H1 (cell line): ENCODE results near the gene TNIP1. TPM values are rescaled to one million over a fixed set of nuclear protein-coding genes. Genes with fewer than 3 reads are reported as not detected.

Experiments used
- CTCF ChIA-PET: fragments of 300-600 bp; sonication (Branson Sonifier 250); formaldehyde crosslinking; loops from one replicate; lab custom pipeline; 2021; ENCODE audit not compliant: partially characterized antibody; lab: Charles Lee
- POLR2A ChIA-PET: fragments of 300-600 bp; sonication (Branson Sonifier 250); formaldehyde crosslinking; loops from one replicate; lab custom pipeline; 2021; ENCODE audit warnings: inconsistent platforms; ENCODE audit not compliant: partially characterized antibody; lab: Charles Lee
- DNase-seq, 2 experiments: peaks; one replicate each; pipeline versions ENCODE4 v3.0.0 to v3.0.0-alpha.2; 2010 to 2022; ENCODE audit warnings: low spot score in 2 of 2, low read depth in 1 of 2, mixed read lengths in 1 of 2
- FAIRE-seq: peaks from 2 replicates; lab custom pipeline; 2011; peaks lifted over from hg19 to GRCh38; lab: Jason Lieb, UNC
- H2AFZ ChIP-seq: 2 replicates; pipeline ENCODE4 v1.8.1; 2012; ENCODE audit warnings: low read length, inconsistent platforms
- H2AK5ac ChIP-seq: 2 replicates; pipeline ENCODE4 v1.6.1; 2013; ENCODE audit warnings: low read depth, low read length
- H2BK120ac ChIP-seq: replicated peaks from 2 replicates; pipeline ENCODE3; 2013; ENCODE audit warnings: low read depth, low read length, inconsistent platforms
- H2BK12ac ChIP-seq: 2 replicates; pipeline ENCODE4 v1.6.1; 2013; ENCODE audit warnings: low read depth, low read length
- H2BK15ac ChIP-seq: 2 replicates; pipeline ENCODE4 v1.6.1; 2013; ENCODE audit warnings: low read length
- H2BK20ac ChIP-seq: 2 replicates; pipeline ENCODE4 v1.6.1; 2013; ENCODE audit warnings: low read length
- H2BK5ac ChIP-seq: 2 replicates; pipeline ENCODE4 v1.6.1; 2013; ENCODE audit warnings: low read depth, low read length
- H3K14ac ChIP-seq: 2 replicates; pipeline ENCODE4 v1.6.1; 2013; ENCODE audit warnings: inconsistent platforms; ENCODE audit not compliant: insufficient read length
- H3K18ac ChIP-seq: 2 replicates; pipeline ENCODE4 v1.6.1; 2013; ENCODE audit warnings: low read length; ENCODE audit errors: extremely low read depth
- H3K23ac ChIP-seq: 2 replicates; pipeline ENCODE4 v1.6.1; 2013; ENCODE audit warnings: inconsistent platforms; ENCODE audit not compliant: insufficient read length
- H3K23me2 ChIP-seq: 2 replicates; pipeline ENCODE4 v1.6.1; 2013; ENCODE audit warnings: low read depth, low read length
- H3K27ac ChIP-seq: 2 replicates; pipeline ENCODE4 v1.6.1; 2011; ENCODE audit warnings: low read depth, low read length, inconsistent platforms
- H3K27me3 ChIP-seq, 4 experiments: replicated peaks in 1 of 4; 1 replicate in 1 of 4; 2 replicates in 3 of 4; pipeline versions ENCODE4 v1.6.1 to v1.8.1; 2011 to 2013; ENCODE audit warnings: low read length in 3 of 4, mild to moderate bottlenecking in 3 of 4, inconsistent platforms in 2 of 4, mixed read lengths in 2 of 4, moderate library complexity in 1 of 4; ENCODE audit not compliant: control insufficient read depth in 3 of 4, insufficient read depth in 3 of 4; ENCODE audit errors: extremely low read depth in 1 of 4
- H3K36me3 ChIP-seq, 4 experiments: 2 replicates each; pipeline versions ENCODE4 v1.6.1 to v1.8.1; 2011 to 2013; ENCODE audit warnings: mild to moderate bottlenecking in 4 of 4, low read length in 3 of 4, moderate library complexity in 2 of 4, control low read depth in 1 of 4, inconsistent platforms in 1 of 4; ENCODE audit not compliant: insufficient read depth in 4 of 4, control insufficient read depth in 2 of 4
- H3K4ac ChIP-seq: replicated peaks from 2 replicates; pipeline ENCODE3; 2013; ENCODE audit warnings: low read length, low read depth, mixed read lengths, inconsistent platforms; ENCODE audit not compliant: insufficient read length
- H3K4me1 ChIP-seq, 4 experiments: replicated peaks in 1 of 4; 1 replicate in 1 of 4; 2 replicates in 3 of 4; pipeline versions ENCODE4 v1.6.1 to v1.8.1; 2011 to 2013; ENCODE audit warnings: low read length in 3 of 4, inconsistent platforms in 2 of 4, mixed read lengths in 1 of 4; ENCODE audit not compliant: insufficient read depth in 4 of 4, control insufficient read depth in 3 of 4
- H3K4me2 ChIP-seq, 2 experiments: 2 replicates each; pipeline versions ENCODE4 v1.6.1 to v1.8.1; 2011 to 2013; ENCODE audit warnings: low read depth in 2 of 2, low read length in 2 of 2, control low read depth in 1 of 2, inconsistent platforms in 1 of 2, mild to moderate bottlenecking in 1 of 2; ENCODE audit not compliant: insufficient read depth in 1 of 2
- H3K4me3 ChIP-seq, 4 experiments: fragments of 200-600, 300-600 bp in 1 of 4; sonication (generic), shearing (Covaris generic), sonication (Bioruptor Twin) in 1 of 4; 2 replicates each; pipeline versions ENCODE4 v1.5.1 to v1.8.1; 2011 to 2016; ENCODE audit warnings: low read length in 4 of 4, low read depth in 3 of 4, control low read depth in 2 of 4, inconsistent platforms in 2 of 4, mild to moderate bottlenecking in 2 of 4, mixed read lengths in 1 of 4, moderate library complexity in 1 of 4; ENCODE audit not compliant: insufficient read depth in 2 of 4; ENCODE audit errors: extremely low read depth in 1 of 4
- H3K56ac ChIP-seq: replicated peaks from 2 replicates; pipeline ENCODE3; 2013; ENCODE audit warnings: low read depth, mild to moderate bottlenecking, mixed read lengths, low read length, inconsistent platforms; ENCODE audit not compliant: insufficient read length
- H3K79me1 ChIP-seq: 2 replicates; pipeline ENCODE4 v1.6.1; 2013; ENCODE audit warnings: low read depth, low read length, control low read depth
- H3K79me2 ChIP-seq, 2 experiments: 2 replicates each; pipeline versions ENCODE4 v1.6.1 to v1.8.1; 2012 to 2013; ENCODE audit warnings: low read length in 2 of 2, mild to moderate bottlenecking in 2 of 2, inconsistent platforms in 1 of 2; ENCODE audit not compliant: insufficient read depth in 2 of 2, control insufficient read depth in 1 of 2
- H3K9ac ChIP-seq, 4 experiments: replicated peaks in 1 of 4; 1 replicate in 1 of 4; 2 replicates in 3 of 4; pipeline versions ENCODE4 v1.6.1 to v1.8.1; 2011 to 2013; ENCODE audit warnings: low read depth in 3 of 4, low read length in 3 of 4, control low read depth in 2 of 4, mild to moderate bottlenecking in 2 of 4, moderate library complexity in 2 of 4, inconsistent platforms in 1 of 4; ENCODE audit errors: extremely low read depth in 1 of 4
- H3K9me3 ChIP-seq, 2 experiments: 2 replicates each; pipeline versions ENCODE4 v1.6.1 to v1.8.1; 2012 to 2013; ENCODE audit warnings: mild to moderate bottlenecking in 2 of 2, moderate library complexity in 2 of 2, control low read depth in 1 of 2, inconsistent platforms in 1 of 2, low read depth in 1 of 2, low read length in 1 of 2, mixed read lengths in 1 of 2; ENCODE audit not compliant: insufficient read depth in 2 of 2
- H4K20me1 ChIP-seq, 2 experiments: replicated peaks in 1 of 2; 2 replicates each; pipeline versions ENCODE3 to v1.8.1; 2011 to 2013; ENCODE audit warnings: inconsistent platforms in 2 of 2, low read length in 2 of 2, mild to moderate bottlenecking in 1 of 2; ENCODE audit not compliant: insufficient read depth in 2 of 2, control insufficient read depth in 1 of 2
- H4K5ac ChIP-seq: 2 replicates; pipeline ENCODE4 v1.6.1; 2013; ENCODE audit warnings: low read length, low read depth, mixed read lengths, inconsistent platforms; ENCODE audit not compliant: insufficient read length
- H4K8ac ChIP-seq: 2 replicates; pipeline ENCODE4 v1.8.0; 2013; ENCODE audit warnings: mild to moderate bottlenecking, moderate library complexity, low read length, inconsistent platforms; ENCODE audit not compliant: insufficient read depth; ENCODE audit errors: extremely low read depth
- H4K91ac ChIP-seq: replicated peaks from 2 replicates; pipeline ENCODE3; 2013; ENCODE audit warnings: low read length, mixed read lengths, inconsistent platforms; ENCODE audit not compliant: insufficient read length
- BACH1 ChIP-seq: IDR thresholded peaks from 2 replicates; pipeline ENCODE4 v1.6.1; 2012; ENCODE audit warnings: low read length, improper control_type of control experiment
- BRCA1 ChIP-seq: IDR thresholded peaks from 2 replicates; pipeline ENCODE4 v1.6.1; 2012; ENCODE audit warnings: low read depth, low read length, improper control_type of control experiment
- HDAC2 ChIP-seq, 2 experiments: fragments of 300-600 bp in 1 of 2; sonication (generic) in 1 of 2; IDR thresholded peaks; 2 replicates each; pipeline ENCODE4 v1.6.1; 2011 to 2012; ENCODE audit warnings: low read depth in 2 of 2, low read length in 2 of 2, mild to moderate bottlenecking in 2 of 2, moderate library complexity in 2 of 2, borderline replicate concordance in 1 of 2, inconsistent platforms in 1 of 2
- JUND ChIP-seq: IDR thresholded peaks from 2 replicates; pipeline ENCODE4 v1.6.1; 2011; ENCODE audit warnings: mild to moderate bottlenecking, improper control_type of control experiment, low read length
- KDM1A ChIP-seq: fragments of 200-600, 300-600 bp; sonication (generic); IDR thresholded peaks from 2 replicates; pipeline ENCODE4 v1.7.1; 2016; ENCODE audit warnings: mild to moderate bottlenecking, low read length, borderline replicate concordance
- KDM4A ChIP-seq: IDR thresholded peaks from one replicate; pipeline ENCODE4 v1.7.1; 2012; ENCODE audit warnings: low read depth, mild to moderate bottlenecking, moderate library complexity, low read length, inconsistent platforms; ENCODE audit not compliant: severe bottlenecking
- MAFK ChIP-seq: IDR thresholded peaks from 2 replicates; pipeline ENCODE4 v1.6.1; 2012; ENCODE audit warnings: low read depth, mild to moderate bottlenecking, improper control_type of control experiment, low read length
- RBBP5 ChIP-seq: IDR thresholded peaks from 2 replicates; pipeline ENCODE4 v1.7.1; 2012; ENCODE audit warnings: low read depth, mild to moderate bottlenecking, inconsistent platforms, low read length, moderate library complexity, borderline replicate concordance
- SAP30 ChIP-seq: fragments of 300-600 bp; sonication (generic); IDR thresholded peaks from 2 replicates; pipeline ENCODE4 v1.7.1; 2012; ENCODE audit warnings: low read length, moderate library complexity, mild to moderate bottlenecking, inconsistent platforms; ENCODE audit not compliant: insufficient read depth, insufficient replicate concordance
- SUZ12 ChIP-seq: fragments of 200-600 bp; sonication (generic); IDR thresholded peaks from 2 replicates; pipeline ENCODE4 v1.6.1; 2012; ENCODE audit warnings: mild to moderate bottlenecking, inconsistent platforms, low read length, moderate library complexity, mixed read lengths
- TAF1 ChIP-seq: IDR thresholded peaks from 2 replicates; pipeline ENCODE4 v1.6.1; 2011; ENCODE audit warnings: mild to moderate bottlenecking, low read depth, low read length
- TAF7 ChIP-seq: optimal IDR thresholded peaks from 2 replicates; pipeline ENCODE3; 2011; ENCODE audit warnings: low read depth, mild to moderate bottlenecking, inconsistent platforms, low read length, moderate library complexity, borderline replicate concordance
- TBP ChIP-seq: IDR thresholded peaks from 2 replicates; pipeline ENCODE4 v1.6.1; 2011; ENCODE audit warnings: low read depth, low read length, improper control_type of control experiment
- WGBS, 2 experiments: shearing (Covaris generic) in 1 of 2; methylation state at CpG; one replicate each; pipeline versions ENCODE4 v1.1.6 to v1.1.7; 2013 to 2015; ENCODE audit warnings: low lambda C conversion rate in 2 of 2, mixed read lengths in 2 of 2, inconsistent platforms in 1 of 2, low coverage in 1 of 2, missing lambda C conversion rate in 1 of 2; ENCODE audit not compliant: insufficient replicate concordance in 2 of 2, insufficient coverage in 1 of 2, insufficient read length in 1 of 2; ENCODE audit errors: extremely low coverage in 1 of 2, missing lambda C conversion rate in 1 of 2; 5-methylcytosine and 5-hydroxymethylcytosine counted together
- polyA plus RNA-seq, 7 experiments: library from polyadenylated mRNA; depleted of rRNA in 3 of 7; stranded (reverse) in 5 of 7; unstranded in 2 of 7; fragments of >200 nt in 5 of 7; fragments of 200-250 nt in 2 of 7; gene quantifications; 1 replicate in 5 of 7; 2 replicates in 1 of 7; 4 replicates in 1 of 7; pipeline versions ENCODE4 v1.2.1 to v1.2.3, GENCODE V29; 2011 to 2013; ENCODE audit warnings: missing spikeins in 2 of 7, mixed read lengths in 2 of 7
- total RNA-seq: library from RNA; stranded (reverse); fragmentation: NEBNext Ultra II Directional; extraction: Animal tissue kit (Norgen Biotek cat#: 25700); gene quantifications from 2 replicates; pipeline ENCODE4 v1.2.1, GENCODE V29; 2021
- TF ChIP-seq, protein P1 (sequence below): IDR thresholded peaks from 2 replicates; pipeline ENCODE4 v1.6.1; 2012; ENCODE audit warnings: inconsistent platforms

TNIP1 gene
- total and polyA plus RNA-seq, 2 of the 8 experiments (the other 6 are each of a cell fraction or from before 2014, with no cell fraction given) = 14.2 to 31.9 TPM

DNA sequence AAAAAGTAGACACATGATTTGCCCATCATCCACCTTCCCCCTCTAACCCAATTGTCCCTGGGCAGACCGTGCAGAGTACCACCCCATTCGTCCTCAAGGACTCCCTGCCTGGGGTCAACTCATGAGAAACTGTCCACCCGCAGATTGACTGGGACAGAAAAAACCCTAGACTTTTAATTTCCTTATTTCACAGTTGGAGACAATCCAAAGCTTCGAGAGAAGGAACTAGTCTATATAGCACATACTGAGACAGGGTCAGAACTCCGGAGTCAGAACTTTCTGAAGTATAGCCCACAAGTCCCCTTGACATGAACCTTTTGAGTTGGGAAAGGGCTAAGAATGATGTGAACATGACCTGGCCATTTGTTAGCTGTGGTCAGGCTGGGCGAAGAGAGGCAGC lies 68.0 kb downstream of the TNIP1 start:
- no peak overlapping the region for H3K4me3 ChIP-seq
- H2BK12ac ChIP-seq = no peak overlapping the region
- H3K9me3 ChIP-seq = no peaks in the 10 kb centered on the region
- no peak overlapping the region for H3K56ac ChIP-seq
- H3K14ac ChIP-seq = no peak overlapping the region
- H3K9ac ChIP-seq = no peak overlapping the region
- H3K4ac ChIP-seq = no peak overlapping the region
- H2BK20ac ChIP-seq = no peak overlapping the region
- H3K36me3 ChIP-seq = no peaks in the 10 kb centered on the region
- no peak overlapping the region for H3K23ac ChIP-seq
- H3K27ac ChIP-seq = no peak overlapping the region
- no peak overlapping the region for H2BK5ac ChIP-seq
- H2BK15ac ChIP-seq = no peak overlapping the region
- no peak overlapping the region for H4K91ac ChIP-seq
- no peaks in the 10 kb centered on the region for H3K79me2 ChIP-seq
- no peaks in the 10 kb centered on the region; a peak in 1 of 7 replicates for H3K27me3 ChIP-seq
- no peak overlapping the region for H2AK5ac ChIP-seq
- H2BK120ac ChIP-seq = no peak overlapping the region
- H4K20me1 ChIP-seq = no peaks in the 10 kb centered on the region
- H3K79me1 ChIP-seq = no peaks in the 10 kb centered on the region
- no peak for DNase-seq
- no peak overlapping the region for H3K4me2 ChIP-seq
- POLR2A ChIA-PET = interaction anchor here (2.9 kb wide), 1 partner anchor 8 kb away, joined by 10 read pairs; the partner anchor contains the start of gene GPX3
- FAIRE-seq = no peak
- CTCF ChIA-PET = interaction anchor here (0.8 to 10.1 kb wide), 8 partner anchors 8 to 226 kb away, joined by 3 to 105 read pairs (median 4); no protein-coding TSS in a partner anchor
- no peak overlapping the region for H4K8ac ChIP-seq
- no peak overlapping the region for H2AFZ ChIP-seq
- no peak overlapping the region for H3K18ac ChIP-seq
- 90% methylated on average over 6 of the region's 6 CpGs; no CpG with 5 or more reads in 1 of the 2 experiments for WGBS, 2 experiments
- no peak overlapping the region for H4K5ac ChIP-seq
- H3K23me2 ChIP-seq = no peaks in the 10 kb centered on the region
- H3K4me1 ChIP-seq = no peaks in the 10 kb centered on the region
- TF ChIP-seq TAF7 (no peak), SAP30 (no peak), JUND (no peak), BRCA1 (no peak), TBP (no peak), MAFK (no peak), TAF1 (no peak), RBBP5 (no peak), KDM4A (no peak), KDM1A (no peak), BACH1 (no peak), SUZ12 (no peak), HDAC2 (IDR thresholded peaks at IDR 0.05; ENCODE audit: borderline replicate concordance in 1 of 2, low read depth in 2 of 2, low read length in 2 of 2) (no peak)
- TF ChIP-seq, protein P1, sequence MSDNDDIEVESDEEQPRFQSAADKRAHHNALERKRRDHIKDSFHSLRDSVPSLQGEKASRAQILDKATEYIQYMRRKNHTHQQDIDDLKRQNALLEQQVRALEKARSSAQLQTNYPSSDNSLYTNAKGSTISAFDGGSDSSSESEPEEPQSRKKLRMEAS = no peak
